SIG-M5 treated with dmso at 0.1 percent for 504 hours (cell line): Measurements from ENCODE around the gene RANBP3.
"Not testable (repeated sequence)": the region's sequence is repeated elsewhere in the genome, so short reads cannot be mapped to it uniquely, and the experiment has no call there.

Experiments used
- DNase-seq: peaks from one replicate; lab custom pipeline; 2025; ENCODE audit not compliant: unreplicated experiment; lab: John Stamatoyannopoulos, UW

RANBP3 gene

GRCh38 chr19:5889288-5889971, 88.5 kb downstream of the RANBP3 start:
- no peak for DNase-seq

DNA sequence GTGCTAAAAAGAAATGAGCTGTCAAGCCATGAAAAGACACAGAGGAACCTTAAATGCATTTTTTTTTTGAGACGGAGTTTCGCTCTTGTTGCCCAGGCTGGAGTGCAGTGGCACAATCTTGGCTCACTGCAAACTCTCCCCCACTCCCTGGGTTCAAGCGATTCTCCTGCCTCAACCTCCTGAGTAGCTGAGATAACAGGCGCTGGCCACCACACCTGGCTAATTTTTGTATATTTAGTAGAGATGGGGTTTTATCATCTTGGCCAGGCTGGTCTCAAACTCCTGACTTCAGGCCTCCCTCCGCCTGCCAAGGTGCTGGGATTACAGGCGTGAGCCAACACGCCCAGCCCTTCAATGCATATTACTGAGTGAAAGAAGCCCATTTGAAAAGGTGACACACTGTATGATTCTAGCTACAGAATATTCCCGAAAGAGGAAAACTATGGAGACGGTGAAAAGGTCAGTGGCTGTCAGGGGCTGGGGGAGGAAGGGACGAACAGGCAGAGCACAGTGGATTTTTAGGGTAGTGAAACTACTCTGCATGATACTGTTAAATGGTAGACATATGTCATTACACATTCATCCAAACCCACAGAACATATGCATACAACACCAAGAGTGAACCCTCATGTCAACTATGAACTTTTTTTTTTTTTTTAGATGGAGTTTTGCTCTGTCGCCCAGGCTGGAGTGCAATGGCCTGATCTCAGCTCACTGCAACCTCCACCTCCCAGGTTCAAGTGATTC, 93.7 kb downstream of the RANBP3 start:
- peak; percentile 53 for DNase-seq

DNA sequence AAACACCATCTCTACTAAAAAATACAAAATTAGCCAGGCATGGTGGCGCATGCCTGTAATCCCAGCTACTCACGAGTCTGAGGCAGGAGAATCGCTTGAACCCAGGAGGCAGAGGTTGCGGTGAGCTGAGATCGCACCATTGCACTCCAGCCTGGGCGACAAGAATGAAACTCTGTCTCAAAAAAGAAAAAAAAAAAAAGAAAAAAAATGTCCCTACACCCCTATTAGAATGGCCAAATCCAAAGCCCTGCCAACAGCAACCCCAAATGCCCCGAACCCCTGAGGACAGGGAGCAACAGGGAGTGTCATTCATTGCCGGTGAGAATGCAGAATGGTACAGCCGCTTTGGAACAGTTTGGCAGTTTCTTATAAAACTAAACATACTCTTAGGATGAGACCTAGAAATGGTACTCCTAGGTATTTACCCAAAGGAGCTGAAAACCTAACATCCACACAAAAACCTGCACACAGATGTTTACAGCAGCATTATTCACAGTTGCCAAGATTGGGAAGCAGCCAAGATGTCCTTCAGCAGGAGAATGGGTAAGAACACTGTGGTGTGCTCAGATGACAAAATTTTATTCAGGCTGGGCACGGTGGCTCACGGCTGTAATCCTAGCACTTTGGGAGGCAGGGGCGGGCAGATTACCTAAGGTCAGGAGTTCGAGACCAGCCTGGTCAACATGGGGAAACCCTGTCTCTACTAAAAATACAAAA, 94.6 kb downstream of the RANBP3 start:
- DNase-seq, result not testable (repeated sequence)

GRCh38 chr19:5882421-5882968, 95.4 kb downstream of the RANBP3 start:
- DNase-seq, result no peak

DNA sequence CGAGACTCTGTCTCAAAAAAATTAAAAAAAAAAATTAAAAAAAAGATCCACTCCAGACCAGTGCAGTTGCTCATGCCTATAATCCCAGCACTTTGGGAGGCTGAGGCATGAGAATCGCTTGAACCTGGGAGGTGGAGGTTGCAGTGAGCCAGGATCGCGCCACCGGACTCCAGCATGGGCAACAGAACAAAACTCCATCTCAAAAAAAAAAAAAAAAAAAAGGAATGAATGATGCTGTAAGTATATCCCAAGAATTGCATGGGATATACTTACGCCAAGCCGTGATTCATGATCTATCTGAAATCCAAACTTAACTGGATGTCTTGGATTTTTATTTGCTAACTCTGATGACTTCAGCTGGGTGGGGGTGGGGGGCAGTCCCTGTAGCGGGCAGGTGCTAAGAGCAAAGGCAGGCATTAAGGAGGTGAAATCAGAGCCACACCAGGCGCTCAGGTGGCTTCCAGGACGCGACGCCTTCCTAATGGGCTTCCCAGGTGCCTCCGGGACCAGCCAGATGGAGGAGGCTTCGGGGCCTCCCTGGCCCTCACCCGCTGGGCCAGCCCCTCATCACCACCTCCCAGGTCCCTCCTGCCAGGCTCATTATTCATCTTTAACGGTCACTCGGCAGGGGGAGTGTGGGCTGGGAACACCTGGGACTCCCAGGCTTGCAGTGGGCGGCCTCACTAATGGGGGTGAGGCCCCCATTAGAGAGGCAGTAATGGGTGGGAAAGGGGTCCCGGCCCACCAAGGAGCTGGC, 96.2 kb downstream of the RANBP3 start:
- no peak for DNase-seq

DNA sequence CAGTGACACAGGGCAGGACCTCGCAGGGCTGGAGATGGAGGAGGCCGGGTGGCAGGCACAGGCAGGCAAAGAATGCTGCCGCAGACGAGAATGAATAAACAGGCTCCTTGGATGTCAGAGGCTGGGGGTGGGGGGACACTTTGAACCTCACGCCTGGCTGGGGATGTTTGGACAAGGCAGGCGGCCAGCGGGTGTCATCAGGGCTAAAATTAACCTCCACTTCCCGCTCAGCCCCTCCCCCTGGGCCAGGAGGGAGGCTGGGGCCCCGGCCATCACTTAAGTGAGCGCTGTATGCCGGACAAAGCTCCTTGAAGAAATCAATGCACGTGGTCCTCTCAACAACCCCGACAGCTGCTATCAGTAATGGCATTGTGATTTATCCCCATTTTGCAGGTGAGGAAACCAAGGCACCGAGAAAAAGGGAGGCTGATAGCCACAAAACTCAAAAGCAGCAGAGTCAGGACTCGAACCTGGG, 97.3 kb downstream of the RANBP3 start:
- no peak for DNase-seq

DNA sequence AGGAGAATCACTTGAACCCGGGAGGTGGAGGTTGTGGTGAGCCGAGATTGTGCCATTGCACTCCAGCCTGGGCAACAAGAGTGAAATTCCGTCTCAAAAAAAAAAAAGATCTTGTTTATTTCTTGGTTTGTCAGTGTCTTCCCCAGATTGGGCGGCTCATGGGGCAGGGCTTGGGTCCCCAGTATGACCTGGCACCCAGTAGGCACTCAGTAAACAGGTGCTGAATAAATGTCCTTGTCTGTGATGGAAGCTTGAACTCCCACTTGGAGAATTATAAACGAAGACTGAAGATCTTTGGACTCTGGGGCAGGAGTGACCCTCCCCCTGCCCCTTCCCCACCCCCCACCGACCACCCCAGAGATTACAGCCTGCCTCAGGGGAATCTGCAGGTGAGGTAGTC, 97.7 kb downstream of the RANBP3 start:
- no peak for DNase-seq

DNA sequence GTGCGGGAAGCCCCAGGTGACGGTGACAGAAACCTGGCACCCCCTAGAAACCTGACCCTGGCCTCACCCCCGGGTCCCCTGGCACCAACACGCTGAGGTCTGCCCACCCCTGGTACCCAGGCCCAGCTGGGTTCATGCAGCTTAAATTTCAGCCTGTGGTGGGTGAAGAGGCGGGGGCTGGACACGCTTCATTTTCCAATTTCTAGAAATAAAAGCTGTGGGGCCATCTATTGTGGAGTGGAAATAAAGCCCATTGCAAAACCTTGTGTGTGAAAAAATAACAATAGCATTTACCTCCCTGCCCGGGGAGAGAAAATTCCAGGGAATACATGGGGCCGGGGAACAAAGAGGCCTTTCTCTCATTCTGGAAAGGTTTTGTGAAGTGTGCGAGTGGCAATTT, 100.1 kb downstream of the RANBP3 start:
- no peak for DNase-seq

- no peak for DNase-seq
Observed at GRCh38 chr19:5877427-5877826, 100.5 kb downstream of the RANBP3 start.

GRCh38 chr19:5874496-5874895, 103.4 kb downstream of the RANBP3 start:
- DNase-seq, result peak; percentile 45

DNA sequence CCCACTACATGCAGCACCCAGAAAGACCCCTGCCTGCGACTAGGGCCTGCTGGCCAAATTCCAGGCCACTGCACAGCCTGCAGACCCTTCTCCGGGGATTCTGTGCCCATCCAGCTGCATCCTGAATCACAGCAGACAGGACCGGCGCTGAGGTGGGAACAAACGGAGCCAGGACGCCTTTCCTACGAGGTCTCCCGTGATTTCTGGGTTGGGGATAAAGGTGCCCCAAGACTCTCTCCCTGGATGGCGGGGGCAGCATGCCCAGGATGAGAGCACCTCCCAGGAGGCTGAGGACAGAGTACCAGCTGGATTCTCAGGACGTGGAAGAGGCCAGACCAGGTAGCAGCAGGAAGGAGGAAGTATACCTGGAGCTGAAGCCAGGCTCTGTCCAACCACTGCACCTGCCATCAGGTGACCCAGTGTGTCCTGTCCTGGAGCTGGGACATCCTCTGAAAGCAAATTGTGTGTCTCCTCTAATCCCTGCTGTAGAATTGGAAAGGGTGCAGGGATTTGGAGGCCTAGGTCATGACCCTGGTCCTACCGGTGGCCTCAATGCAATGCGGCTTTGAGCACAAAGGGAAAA, 104.2 kb downstream of the RANBP3 start:
- DNase-seq, result no peak

- DNase-seq, result no peak
Observed at GRCh38 chr19:5870986-5871394, 107.0 kb downstream of the RANBP3 start.

DNA sequence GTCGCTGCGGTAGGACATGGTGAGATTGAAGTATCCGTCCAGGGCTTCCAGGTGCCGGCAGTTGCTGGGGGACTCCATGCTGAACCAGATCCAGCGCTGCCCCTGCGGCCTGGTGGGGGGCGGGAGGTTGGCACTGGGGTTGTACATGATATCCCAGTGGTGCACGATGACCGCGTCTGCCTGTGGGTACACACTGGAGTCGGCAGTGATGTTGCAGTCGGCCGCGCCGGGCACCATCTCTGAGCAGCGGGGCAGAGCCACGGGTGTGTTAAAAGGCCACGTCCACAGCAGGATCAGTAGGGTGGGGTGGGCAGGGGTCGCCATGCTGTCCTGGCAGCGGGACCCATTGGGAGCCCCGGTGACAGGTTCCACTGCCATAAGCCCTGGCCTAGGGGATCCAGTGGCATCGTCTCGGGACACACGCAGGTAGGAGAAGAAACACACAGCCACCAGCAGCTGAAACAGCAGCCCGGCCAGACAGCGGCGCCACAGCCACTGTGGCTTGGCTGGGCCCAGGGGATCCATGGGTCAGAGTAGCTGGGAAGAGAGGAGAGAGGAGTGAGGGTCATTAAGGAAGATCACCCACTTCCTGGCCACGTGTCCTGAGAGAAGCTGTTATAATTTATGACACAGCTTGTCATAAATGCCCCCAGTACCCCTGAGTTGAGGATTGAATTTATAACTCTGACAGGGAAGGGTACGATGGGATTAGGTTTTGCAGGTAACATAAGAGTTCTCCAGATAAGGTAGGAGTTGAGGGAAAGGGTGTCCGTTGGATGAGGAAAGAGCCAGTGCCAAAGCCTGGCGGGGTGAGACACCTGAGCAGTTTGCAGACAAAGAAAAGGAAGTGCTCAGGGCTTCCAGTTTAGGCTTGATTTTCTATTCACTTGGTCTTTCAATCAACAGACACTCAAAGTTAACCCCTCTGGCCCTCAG, 110.5 kb downstream of the RANBP3 start:
- DNase-seq, result no peak
